GM21367 (cell line): ENCODE measurements around the gene VSX2.

ENCODE experiments used
- ATAC-seq: cut with Tn5 transposase; IDR thresholded peaks from one replicate; pipeline ENCODE4 v1.9.1; 2021; ENCODE audit not compliant: unreplicated experiment

The VSX2 gene

GRCh38 chr14:74238974-74239847 is at the start of gene VSX2:
Gene VSX2, plus strand, starts transcription at chr14:74239449. Its CDS starts 113 bp downstream, at chr14:74239562.
- ATAC-seq: no peak

- ATAC-seq: no peak
Observed at GRCh38 chr14:74190927-74191575, 48.2 kb upstream of the VSX2 start.

- no peak for ATAC-seq
Observed at GRCh38 chr14:74194506-74195274, 44.6 kb upstream of the VSX2 start.

- no peak for ATAC-seq
Observed at GRCh38 chr14:74195623-74196022, 43.6 kb upstream of the VSX2 start.

- no peak for ATAC-seq
Observed at GRCh38 chr14:74198441-74199234, 40.6 kb upstream of the VSX2 start.

GRCh38 chr14:74202113-74202512 is 37.1 kb upstream of the VSX2 start:
- no peak for ATAC-seq

GRCh38 chr14:74203639-74204038 is 35.6 kb upstream of the VSX2 start:
- no peak for ATAC-seq

GRCh38 chr14:74204491-74204890 is 34.8 kb upstream of the VSX2 start:
- no peak for ATAC-seq

GRCh38 chr14:74205882-74206281 is 33.4 kb upstream of the VSX2 start:
- ATAC-seq: no peak

- no peak for ATAC-seq
Observed at GRCh38 chr14:74207943-74208342, 31.3 kb upstream of the VSX2 start.

GRCh38 chr14:74208642-74209041 is 30.6 kb upstream of the VSX2 start:
- no peak for ATAC-seq

GRCh38 chr14:74211945-74212580 is 27.2 kb upstream of the VSX2 start:
- no peak for ATAC-seq

- no peak for ATAC-seq
Observed at GRCh38 chr14:74213907-74214803, 25.1 kb upstream of the VSX2 start.

- ATAC-seq: no peak
Observed at GRCh38 chr14:74216671-74217070, 22.6 kb upstream of the VSX2 start.

- no peak for ATAC-seq
Observed at GRCh38 chr14:74217672-74218448, 21.4 kb upstream of the VSX2 start.

- ATAC-seq: no peak
Observed at GRCh38 chr14:74218462-74218861, 20.8 kb upstream of the VSX2 start.

- no peak for ATAC-seq
Observed at GRCh38 chr14:74219277-74220205, 19.7 kb upstream of the VSX2 start.
